Measurements from ENCODE around the gene CNTNAP4. TPM values are rescaled to one million over a fixed set of nuclear protein-coding genes. Genes with fewer than 3 reads are reported as not detected.

Gene CNTNAP4
- total RNA-seq, 1 donor from 2014 or later: not detected

DNA sequence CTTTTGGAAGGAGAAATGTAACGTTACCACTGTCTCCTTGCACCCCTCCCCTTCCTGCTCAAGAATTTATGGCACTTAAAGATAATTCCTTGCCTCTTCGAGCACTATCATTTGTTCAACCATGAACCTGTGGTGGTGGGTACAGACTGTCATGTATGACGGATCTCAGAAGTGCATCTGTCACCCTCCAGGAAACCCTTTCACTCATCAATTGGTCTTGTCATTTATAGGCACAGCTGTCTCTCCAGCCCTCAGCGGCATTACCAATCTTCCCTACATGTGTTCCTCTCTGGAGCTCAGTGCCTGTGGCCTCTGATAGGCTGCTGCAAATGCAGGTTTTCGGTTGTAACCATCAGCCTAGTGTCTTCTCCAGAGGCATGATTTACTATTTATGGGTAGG lies 15.0 kb downstream of the CNTNAP4 start:
- ATAC-seq (no peak), DNase-seq (no peak)
- Histone ChIP-seq H3K27me3 (no peaks in the 10 kb centered on the region), H3K4me3 (no peak overlapping the region), H3K27ac (no peak overlapping the region), H3K9me3 (no peaks in the 10 kb centered on the region), H3K4me1 (no peaks in the 10 kb centered on the region), H3K36me3 (no peaks in the 10 kb centered on the region)
- TF ChIP-seq, protein P1, sequence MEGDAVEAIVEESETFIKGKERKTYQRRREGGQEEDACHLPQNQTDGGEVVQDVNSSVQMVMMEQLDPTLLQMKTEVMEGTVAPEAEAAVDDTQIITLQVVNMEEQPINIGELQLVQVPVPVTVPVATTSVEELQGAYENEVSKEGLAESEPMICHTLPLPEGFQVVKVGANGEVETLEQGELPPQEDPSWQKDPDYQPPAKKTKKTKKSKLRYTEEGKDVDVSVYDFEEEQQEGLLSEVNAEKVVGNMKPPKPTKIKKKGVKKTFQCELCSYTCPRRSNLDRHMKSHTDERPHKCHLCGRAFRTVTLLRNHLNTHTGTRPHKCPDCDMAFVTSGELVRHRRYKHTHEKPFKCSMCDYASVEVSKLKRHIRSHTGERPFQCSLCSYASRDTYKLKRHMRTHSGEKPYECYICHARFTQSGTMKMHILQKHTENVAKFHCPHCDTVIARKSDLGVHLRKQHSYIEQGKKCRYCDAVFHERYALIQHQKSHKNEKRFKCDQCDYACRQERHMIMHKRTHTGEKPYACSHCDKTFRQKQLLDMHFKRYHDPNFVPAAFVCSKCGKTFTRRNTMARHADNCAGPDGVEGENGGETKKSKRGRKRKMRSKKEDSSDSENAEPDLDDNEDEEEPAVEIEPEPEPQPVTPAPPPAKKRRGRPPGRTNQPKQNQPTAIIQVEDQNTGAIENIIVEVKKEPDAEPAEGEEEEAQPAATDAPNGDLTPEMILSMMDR (IDR thresholded peaks at IDR 0.05): no peak
- intact Hi-C loops (cut with DNase I): no loop called here

DNA sequence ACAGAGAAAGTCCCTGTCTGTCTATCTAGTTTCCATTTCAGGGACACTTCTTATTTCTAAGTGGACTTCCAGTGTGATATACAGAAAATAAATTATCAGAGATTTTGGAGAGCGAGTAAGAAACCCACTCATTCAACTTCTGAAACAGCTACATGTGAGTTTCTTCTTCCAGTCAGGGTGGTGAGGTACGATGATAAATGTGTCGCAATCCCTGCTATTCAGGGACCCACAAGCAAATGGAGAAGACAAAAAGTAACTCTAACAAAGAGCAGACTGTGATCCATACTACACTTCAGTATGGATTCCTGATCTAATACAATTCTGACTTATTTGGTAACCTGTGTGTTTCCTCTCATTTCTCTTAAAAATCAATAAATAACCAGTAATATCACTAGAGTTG lies 16.8 kb downstream of the CNTNAP4 start:
- no peak overlapping the region for H3K4me3 ChIP-seq
- H3K27me3 ChIP-seq: no peaks in the 10 kb centered on the region
- no peak overlapping the region for H3K27ac ChIP-seq
- ATAC-seq (no peak), DNase-seq (no peak)
- H3K4me1 ChIP-seq: no peaks in the 10 kb centered on the region
- H3K9me3 ChIP-seq: no peaks in the 10 kb centered on the region
- TF ChIP-seq, protein P1 (IDR thresholded peaks at IDR 0.05): no peak
- no peaks in the 10 kb centered on the region for H3K36me3 ChIP-seq
- intact Hi-C loops (cut with DNase I): no loop called here

DNA sequence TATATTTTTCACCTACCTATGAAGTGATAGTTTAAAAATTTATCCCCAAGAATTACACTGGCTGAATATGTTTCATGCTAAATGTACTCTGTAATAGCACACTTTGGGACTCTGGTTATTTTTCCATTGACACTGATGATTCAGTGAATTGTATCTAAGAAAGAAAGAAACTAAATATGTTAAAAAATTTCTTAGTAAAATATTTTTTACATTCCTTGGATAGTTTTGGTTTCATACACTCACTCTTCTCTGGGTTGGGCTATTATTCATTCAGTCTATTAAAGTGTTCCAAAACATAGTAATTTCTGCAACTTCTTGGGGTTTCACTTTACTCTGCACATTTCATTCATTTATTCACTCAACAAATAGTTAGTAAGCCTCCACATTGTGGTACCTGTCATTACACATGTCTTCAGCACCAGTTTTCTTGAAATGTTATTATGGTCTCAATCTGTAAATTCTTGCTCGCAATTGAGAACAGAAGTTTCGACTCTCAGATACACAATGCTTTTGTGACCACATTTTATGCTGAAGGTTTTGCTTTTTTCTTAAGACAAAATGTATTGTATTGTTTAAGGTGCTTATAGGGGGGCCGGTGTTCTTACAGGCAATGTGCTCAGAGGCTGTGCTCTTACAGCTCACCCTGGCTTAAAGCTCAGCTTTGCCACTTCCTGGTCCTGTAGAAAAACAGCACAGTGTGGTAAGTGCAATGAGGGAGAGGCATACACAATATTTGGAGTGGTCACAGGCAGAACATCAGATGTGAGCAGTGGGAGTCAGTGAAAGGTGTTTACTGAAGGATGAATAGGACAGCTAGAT lies 17.4 kb downstream of the CNTNAP4 start:
- Histone ChIP-seq H3K4me1 (no peaks in the 10 kb centered on the region), H3K4me3 (no peak overlapping the region), H3K36me3 (no peaks in the 10 kb centered on the region), H3K27me3 (no peaks in the 10 kb centered on the region), H3K27ac (no peak overlapping the region), H3K9me3 (no peaks in the 10 kb centered on the region)
- intact Hi-C loops (cut with DNase I): no loop called here
- no peak for ATAC-seq
- no peak for DNase-seq
- TF ChIP-seq, protein P1 (IDR thresholded peaks at IDR 0.05): no peak

DNA sequence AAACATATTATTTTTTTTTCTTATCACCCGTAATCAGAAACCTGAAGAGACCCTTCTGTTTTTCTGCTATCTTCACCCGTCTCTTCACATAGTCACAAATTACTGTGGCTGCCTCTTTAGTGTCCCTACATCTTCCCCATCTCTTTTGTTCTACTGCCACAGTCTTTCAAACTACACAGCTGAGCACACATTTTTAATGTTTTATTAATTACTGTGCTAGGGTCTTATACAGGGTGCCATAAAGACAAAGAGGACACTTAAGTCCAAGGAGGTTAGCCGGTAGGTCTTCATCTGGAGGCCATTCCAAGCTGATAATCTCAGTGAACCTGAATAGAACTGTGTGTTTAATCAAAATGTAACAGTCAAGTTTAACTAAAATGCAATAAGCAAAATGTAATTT lies 20.7 kb downstream of the CNTNAP4 start:
- Histone ChIP-seq H3K9me3 (no peaks in the 10 kb centered on the region), H3K27me3 (no peaks in the 10 kb centered on the region), H3K36me3 (no peaks in the 10 kb centered on the region), H3K27ac (no peak overlapping the region), H3K4me3 (no peak overlapping the region), H3K4me1 (no peaks in the 10 kb centered on the region)
- intact Hi-C loops (cut with DNase I): no loop called here
- ATAC-seq: no peak
- no peak for DNase-seq
- TF ChIP-seq, protein P1 (IDR thresholded peaks at IDR 0.05): no peak

DNA sequence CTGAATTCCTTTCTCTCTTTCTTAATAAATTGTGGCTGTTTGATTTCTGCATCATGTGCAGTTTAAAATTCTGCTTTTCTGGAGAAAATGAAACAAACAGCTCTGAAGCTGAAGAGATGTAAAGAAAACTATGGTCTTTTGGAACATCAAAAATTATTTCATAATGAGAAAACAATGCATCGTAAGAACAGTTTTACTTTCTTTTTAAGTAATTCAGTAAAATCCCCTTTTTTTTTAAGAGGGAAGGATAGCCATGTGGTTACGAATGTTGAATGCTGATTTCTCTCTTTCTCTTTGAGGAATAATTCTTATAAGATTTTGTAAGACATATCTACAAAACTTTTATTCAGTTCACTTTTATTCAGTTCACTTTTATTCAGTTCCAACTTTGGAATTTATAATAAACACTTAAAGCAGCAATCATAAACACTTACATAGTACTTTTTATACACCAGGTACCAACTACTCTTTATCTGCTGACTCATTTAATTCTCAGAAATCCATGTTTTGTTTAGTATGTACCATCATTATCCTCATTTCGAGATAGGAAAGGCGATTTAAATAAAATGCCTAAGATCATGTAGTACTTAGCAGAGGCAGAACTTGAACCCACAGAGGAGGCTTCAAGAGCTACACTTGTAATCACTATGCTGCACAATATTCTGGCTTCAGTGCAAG lies 26.6 kb downstream of the CNTNAP4 start:
- no peak for DNase-seq
- H3K4me3 ChIP-seq: no peak overlapping the region
- no peaks in the 10 kb centered on the region for H3K4me1 ChIP-seq
- no peaks in the 10 kb centered on the region for H3K27me3 ChIP-seq
- no peaks in the 10 kb centered on the region for H3K36me3 ChIP-seq
- H3K27ac ChIP-seq: no peak overlapping the region
- H3K9me3 ChIP-seq: no peaks in the 10 kb centered on the region
- ATAC-seq: no peak
- TF ChIP-seq, protein P1 (IDR thresholded peaks at IDR 0.05): no peak
- intact Hi-C loops (cut with DNase I): no loop called here

Measured in upper lobe of right lung (tissue), 1 donor.